ENCODE measurements around the gene SLC9A7.
A peak's percentile ranks its signal among the peaks of the same experiment; 100 is the strongest.

The SLC9A7 gene

GRCh38 chrX:46573331-46573891, 185.5 kb downstream of the SLC9A7 start, which contains the start of gene CHST7:
Gene CHST7, plus strand, starts transcription at chrX:46573765. Its CDS starts 167 bp downstream, at chrX:46573932.
- DNase-seq (ENCODE audit: low read depth): peak; percentile 62

GRCh38 chrX:46572340-46572936, 186.5 kb downstream of the SLC9A7 start:
- DNase-seq (ENCODE audit: low read depth): no peak

- no peak for DNase-seq (ENCODE audit: low read depth)
Measured at GRCh38 chrX:46571423-46572339, 187.2 kb downstream of the SLC9A7 start.

- no peak for DNase-seq (ENCODE audit: low read depth)
Measured at GRCh38 chrX:46569621-46570020, 189.3 kb downstream of the SLC9A7 start.

GRCh38 chrX:46567388-46567787, 191.5 kb downstream of the SLC9A7 start:
- no peak for DNase-seq (ENCODE audit: low read depth)

GRCh38 chrX:46561824-46562657, 196.9 kb downstream of the SLC9A7 start:
- no peak for DNase-seq (ENCODE audit: low read depth)

- DNase-seq (ENCODE audit: low read depth): no peak
Measured at GRCh38 chrX:46559062-46559461, 199.9 kb downstream of the SLC9A7 start.

GRCh38 chrX:46554942-46555341, 204.0 kb downstream of the SLC9A7 start:
- peak; percentile 53 for DNase-seq (ENCODE audit: low read depth)

- DNase-seq (ENCODE audit: low read depth): no peak
Measured at GRCh38 chrX:46553935-46554334, 205.0 kb downstream of the SLC9A7 start.

- peak; percentile 79 for DNase-seq (ENCODE audit: low read depth)
Measured at GRCh38 chrX:46551494-46552128, 207.3 kb downstream of the SLC9A7 start.

GRCh38 chrX:46549914-46550313, 209.0 kb downstream of the SLC9A7 start:
- DNase-seq (ENCODE audit: low read depth): no peak

Measured in amniotic epithelial cell (primary cell).